Progenitor cell of endocrine pancreas (in vitro differentiated cells): ENCODE results near the gene YJEFN3. TPM values are rescaled to one million over a fixed set of nuclear protein-coding genes. Genes with fewer than 3 reads are reported as not detected.

Experiments used
- DNase-seq: peaks from one replicate; pipeline ENCODE4 v3.0.0; 2021; ENCODE audit warnings: low spot score; ENCODE audit not compliant: unreplicated experiment
- H3K27ac Mint-ChIP-seq: 2 replicates; pipeline ENCODE4 v1.8.0; 2021; ENCODE audit warnings: mild to moderate bottlenecking, moderate library complexity, mixed read lengths
- H3K27me3 Mint-ChIP-seq: 2 replicates; pipeline ENCODE4 v1.8.0; 2021; ENCODE audit warnings: mixed read lengths
- H3K36me3 Mint-ChIP-seq: 2 replicates; pipeline ENCODE4 v1.8.0; 2022; ENCODE audit warnings: mixed read lengths; ENCODE audit not compliant: insufficient read depth
- H3K4me1 Mint-ChIP-seq: 2 replicates; pipeline ENCODE4 v1.8.0; 2021; ENCODE audit warnings: low read depth, mixed read lengths
- H3K4me3 Mint-ChIP-seq: 2 replicates; pipeline ENCODE4 v1.8.0; 2021; ENCODE audit warnings: low read depth, mild to moderate bottlenecking, moderate library complexity, mixed read lengths
- H3K9me3 Mint-ChIP-seq: 2 replicates; pipeline ENCODE4 v1.8.0; 2021; ENCODE audit warnings: low read depth, mixed read lengths
- total RNA-seq: library from RNA; stranded (reverse); gene quantifications from 2 replicates; pipeline ENCODE4 v1.2.1, GENCODE V29; 2021
- TF ChIP-seq, protein P1 (sequence below): fragments of 200-600 bp; sonication (generic); IDR thresholded peaks from one replicate; pipeline ENCODE4 v1.5.0; 2021; ENCODE audit warnings: antibody characterized with exemption, mild to moderate bottlenecking; ENCODE audit not compliant: unreplicated experiment

Gene YJEFN3
- total RNA-seq, 1 donor from 2014 or later, result 27.6 TPM

DNA sequence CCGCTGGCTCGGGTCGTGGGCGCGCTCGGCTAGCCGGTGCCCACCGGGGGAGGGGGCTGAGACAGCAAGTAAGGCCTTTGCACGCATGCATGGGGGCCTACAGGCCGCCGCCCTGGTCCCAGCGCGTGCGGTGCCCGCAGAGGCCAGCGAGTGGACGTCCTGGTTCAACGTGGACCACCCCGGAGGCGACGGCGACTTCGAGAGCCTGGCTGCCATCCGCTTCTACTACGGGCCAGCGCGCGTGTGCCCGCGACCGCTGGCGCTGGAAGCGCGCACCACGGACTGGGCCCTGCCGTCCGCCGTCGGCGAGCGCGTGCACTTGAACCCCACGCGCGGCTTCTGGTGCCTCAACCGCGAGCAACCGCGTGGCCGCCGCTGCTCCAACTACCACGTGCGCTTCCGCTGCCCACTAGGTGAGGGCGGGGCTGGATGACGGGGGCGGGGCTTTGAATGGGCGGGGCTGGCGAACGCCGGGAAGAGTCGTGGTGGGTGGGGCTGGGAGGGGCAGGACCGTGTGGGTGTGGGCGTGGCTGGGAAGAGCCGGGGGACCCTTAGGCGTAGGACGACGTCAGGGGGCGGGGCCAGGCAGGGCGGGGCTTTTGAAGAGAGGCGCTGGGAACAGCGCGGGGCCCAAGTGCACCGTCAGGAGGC lies 11.5 kb downstream of the YJEFN3 start:
- Mint-ChIP-seq H3K36me3 (peaks cover 2% of the 10 kb centered on the region), H3K27ac (no peak overlapping the region), H3K4me1 (peaks cover 3% of the 10 kb centered on the region), H3K9me3 (no peaks in the 10 kb centered on the region), H3K4me3 (no peak overlapping the region), H3K27me3 (peaks cover 19% of the 10 kb centered on the region)
- TF ChIP-seq, protein P1, sequence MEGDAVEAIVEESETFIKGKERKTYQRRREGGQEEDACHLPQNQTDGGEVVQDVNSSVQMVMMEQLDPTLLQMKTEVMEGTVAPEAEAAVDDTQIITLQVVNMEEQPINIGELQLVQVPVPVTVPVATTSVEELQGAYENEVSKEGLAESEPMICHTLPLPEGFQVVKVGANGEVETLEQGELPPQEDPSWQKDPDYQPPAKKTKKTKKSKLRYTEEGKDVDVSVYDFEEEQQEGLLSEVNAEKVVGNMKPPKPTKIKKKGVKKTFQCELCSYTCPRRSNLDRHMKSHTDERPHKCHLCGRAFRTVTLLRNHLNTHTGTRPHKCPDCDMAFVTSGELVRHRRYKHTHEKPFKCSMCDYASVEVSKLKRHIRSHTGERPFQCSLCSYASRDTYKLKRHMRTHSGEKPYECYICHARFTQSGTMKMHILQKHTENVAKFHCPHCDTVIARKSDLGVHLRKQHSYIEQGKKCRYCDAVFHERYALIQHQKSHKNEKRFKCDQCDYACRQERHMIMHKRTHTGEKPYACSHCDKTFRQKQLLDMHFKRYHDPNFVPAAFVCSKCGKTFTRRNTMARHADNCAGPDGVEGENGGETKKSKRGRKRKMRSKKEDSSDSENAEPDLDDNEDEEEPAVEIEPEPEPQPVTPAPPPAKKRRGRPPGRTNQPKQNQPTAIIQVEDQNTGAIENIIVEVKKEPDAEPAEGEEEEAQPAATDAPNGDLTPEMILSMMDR, result no peak
- DNase-seq, result no peak

DNA sequence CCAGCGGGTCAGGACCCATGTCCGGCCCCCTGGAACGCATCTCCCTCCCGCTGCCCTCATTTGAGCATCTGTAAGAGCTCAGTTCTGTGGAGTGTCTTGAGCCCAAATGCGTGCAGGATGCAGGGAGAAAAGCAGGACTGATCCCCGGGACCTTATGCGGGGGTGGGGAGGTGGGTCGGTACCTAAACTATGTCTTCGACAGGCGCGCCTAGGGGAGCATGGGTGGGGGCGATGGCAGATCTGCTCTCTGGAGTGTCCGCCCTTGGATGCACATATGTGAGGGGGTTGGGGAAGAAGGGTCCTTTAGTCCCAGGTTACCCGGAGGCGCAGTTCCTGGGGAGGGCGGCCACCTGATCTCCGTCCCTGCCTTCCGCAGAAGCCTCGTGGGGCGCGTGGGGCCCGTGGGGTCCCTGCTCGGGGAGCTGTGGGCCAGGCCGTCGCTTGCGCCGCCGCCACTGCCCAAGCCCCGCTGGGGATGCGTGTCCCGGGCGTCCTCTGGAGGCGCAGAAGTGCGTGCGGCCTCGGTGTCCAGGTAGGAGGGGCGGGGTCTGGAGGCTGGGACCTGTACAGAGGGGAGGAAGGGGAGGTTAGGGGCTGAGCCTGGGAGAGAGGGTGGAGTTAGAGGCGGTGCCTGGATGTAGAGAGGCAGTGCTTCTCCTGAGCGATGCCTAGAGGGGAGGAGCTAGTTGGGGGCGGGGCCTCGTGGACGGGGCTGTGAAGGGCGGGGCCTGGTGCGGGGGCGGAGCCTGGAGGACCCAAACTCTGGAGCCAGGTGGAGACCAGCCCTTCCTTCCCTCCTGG lies 12.2 kb downstream of the YJEFN3 start:
- TF ChIP-seq, protein P1, result no peak
- peak; percentile 33 for DNase-seq
- H3K27me3 Mint-ChIP-seq, result peaks cover 19% of the 10 kb centered on the region
- peaks cover 2% of the 10 kb centered on the region for H3K36me3 Mint-ChIP-seq
- no peak overlapping the region for H3K27ac Mint-ChIP-seq
- peaks cover 3% of the 10 kb centered on the region for H3K4me1 Mint-ChIP-seq
- H3K9me3 Mint-ChIP-seq, result no peaks in the 10 kb centered on the region
- H3K4me3 Mint-ChIP-seq, result no peak overlapping the region

DNA sequence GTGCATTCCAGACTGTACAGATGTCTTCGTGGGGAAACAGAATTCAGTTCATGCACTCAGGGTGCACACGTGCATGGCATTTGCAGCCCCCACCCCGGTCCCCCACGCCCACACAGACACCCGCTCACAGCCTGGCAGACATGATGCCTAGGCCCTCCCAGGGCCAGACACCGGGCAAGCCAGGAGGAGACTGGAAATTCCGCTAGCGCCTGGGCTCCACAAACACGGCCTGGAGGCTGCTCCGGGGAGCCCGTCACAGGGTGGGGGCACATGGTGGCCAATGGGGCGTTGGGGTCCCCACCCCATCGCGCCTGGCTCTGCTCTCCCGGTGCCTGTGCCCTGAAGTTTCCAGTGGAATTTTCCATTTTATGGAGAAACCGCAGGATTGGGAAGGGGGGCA lies 12.9 kb downstream of the YJEFN3 start:
- Mint-ChIP-seq H3K4me1 (peaks cover 3% of the 10 kb centered on the region), H3K27me3 (peaks cover 19% of the 10 kb centered on the region), H3K4me3 (no peak overlapping the region), H3K36me3 (no peaks in the 10 kb centered on the region), H3K27ac (no peak overlapping the region), H3K9me3 (no peaks in the 10 kb centered on the region)
- DNase-seq, result no peak
- TF ChIP-seq, protein P1, result no peak

DNA sequence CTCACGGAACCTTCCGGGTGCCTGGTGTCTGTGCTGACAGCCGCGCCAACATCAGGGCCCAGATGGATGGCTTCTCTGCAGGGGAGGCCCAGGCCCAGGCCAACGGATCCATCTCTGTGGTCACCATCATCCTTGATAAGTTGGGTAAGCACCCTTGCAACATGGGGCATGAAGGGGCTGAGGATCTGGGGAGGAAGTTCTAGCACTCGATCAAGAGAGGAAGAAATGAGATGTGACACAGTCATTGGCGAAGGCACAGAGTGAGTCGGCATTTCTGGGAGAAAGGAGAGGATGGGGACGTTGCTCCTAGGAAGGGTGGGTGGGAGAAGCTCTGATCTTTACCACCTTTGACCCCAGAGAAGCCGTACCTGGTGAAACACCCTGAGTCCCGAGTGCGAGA lies 13.8 kb downstream of the YJEFN3 start:
- Mint-ChIP-seq H3K27ac (no peak overlapping the region), H3K9me3 (no peaks in the 10 kb centered on the region), H3K27me3 (peaks cover 16% of the 10 kb centered on the region)

DNA sequence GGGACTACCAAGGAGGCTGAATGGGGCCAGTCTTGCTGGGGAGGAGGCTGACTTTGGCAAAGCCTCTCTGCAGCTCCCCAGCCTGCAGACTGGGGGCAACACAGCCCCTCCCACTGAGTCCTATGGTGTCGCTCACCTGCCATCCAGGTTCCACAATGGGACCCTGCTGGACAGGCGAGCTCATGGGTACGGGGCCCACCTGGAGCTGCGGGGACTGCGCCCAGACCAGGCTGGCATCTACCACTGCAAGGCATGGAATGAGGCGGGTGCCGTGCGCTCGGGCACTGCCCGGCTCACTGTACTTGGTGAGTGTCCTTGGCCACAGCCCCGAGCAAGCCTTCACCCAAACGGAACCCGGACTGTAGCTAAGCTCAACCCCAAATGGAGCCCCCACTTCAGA lies 14.4 kb downstream of the YJEFN3 start:
- TF ChIP-seq, protein P1, result no peak
- Mint-ChIP-seq H3K9me3 (no peaks in the 10 kb centered on the region), H3K4me1 (peaks cover 3% of the 10 kb centered on the region), H3K27ac (no peak overlapping the region), H3K4me3 (no peak overlapping the region), H3K36me3 (no peaks in the 10 kb centered on the region), H3K27me3 (peaks cover 12% of the 10 kb centered on the region)
- DNase-seq, result no peak

More for the DNA sequence above, 13.8 kb downstream of the YJEFN3 start:
- DNase-seq, result no peak
- H3K4me1 Mint-ChIP-seq, result peaks cover 3% of the 10 kb centered on the region
- TF ChIP-seq, protein P1, result no peak
- H3K36me3 Mint-ChIP-seq, result no peaks in the 10 kb centered on the region
- no peak overlapping the region for H3K4me3 Mint-ChIP-seq
